Ascending aorta (tissue), 2 donors: ENCODE results near the gene ALDH5A1. TPM values are rescaled to one million over a fixed set of nuclear protein-coding genes. Genes with fewer than 3 reads are reported as not detected.

ENCODE experiments used
- DNase-seq, 2 donors: peaks; one replicate each; pipeline ENCODE4 v3.0.0-alpha.2; 2019; ENCODE audit warnings: low spot score in 2 of 2
- H3K27ac ChIP-seq, 2 donors: fragments of 200-600 bp; sonication (generic); one replicate each; pipeline ENCODE4 v1.5.1; 2016 to 2017; ENCODE audit warnings: mild to moderate bottlenecking in 1 of 2
- H3K27me3 ChIP-seq: fragments of 200-600 bp; sonication (generic); one replicate; pipeline ENCODE4 v1.5.1; 2017
- H3K36me3 ChIP-seq, 2 donors: fragments of 200-600 bp; sonication (generic); one replicate each; pipeline ENCODE4 v1.5.1; 2016
- H3K4me1 ChIP-seq, 2 donors: fragments of 200-600 bp; sonication (generic); one replicate each; pipeline ENCODE4 v1.5.1; 2016 to 2017; ENCODE audit warnings: mild to moderate bottlenecking in 1 of 2
- H3K4me3 ChIP-seq, 2 donors: fragments of 200-600 bp; sonication (generic); one replicate each; pipeline ENCODE4 v1.5.1; 2016 to 2017; ENCODE audit warnings: mild to moderate bottlenecking in 1 of 2
- H3K9me3 ChIP-seq, 2 donors: fragments of 200-600 bp; sonication (generic); one replicate each; pipeline ENCODE4 v1.5.1; 2016
- intact Hi-C: fragments of 100-400 bp; cut with DNase I; formaldehyde crosslinking; loops from one replicate; pipeline ENCODE4 v1.15.1; 2023
- total RNA-seq: library from RNA; depleted of rRNA; stranded (reverse); fragments of >200 nt; gene quantifications from one replicate; pipeline ENCODE4 v1.1.0, GENCODE V29; 2016
- TF ChIP-seq, protein P1 (sequence below), 3 experiments: fragments of 200-600 bp in 2 of 3; fragments of 450-650 bp in 1 of 3; sonication (generic) in 2 of 3; IDR thresholded peaks; one replicate each; pipeline ENCODE4 v1.5.1; 2016 to 2019; ENCODE audit warnings: antibody characterized with exemption in 3 of 3, mild to moderate bottlenecking in 1 of 3, moderate library complexity in 1 of 3

The ALDH5A1 gene
- total RNA-seq: 0.21 TPM

DNA sequence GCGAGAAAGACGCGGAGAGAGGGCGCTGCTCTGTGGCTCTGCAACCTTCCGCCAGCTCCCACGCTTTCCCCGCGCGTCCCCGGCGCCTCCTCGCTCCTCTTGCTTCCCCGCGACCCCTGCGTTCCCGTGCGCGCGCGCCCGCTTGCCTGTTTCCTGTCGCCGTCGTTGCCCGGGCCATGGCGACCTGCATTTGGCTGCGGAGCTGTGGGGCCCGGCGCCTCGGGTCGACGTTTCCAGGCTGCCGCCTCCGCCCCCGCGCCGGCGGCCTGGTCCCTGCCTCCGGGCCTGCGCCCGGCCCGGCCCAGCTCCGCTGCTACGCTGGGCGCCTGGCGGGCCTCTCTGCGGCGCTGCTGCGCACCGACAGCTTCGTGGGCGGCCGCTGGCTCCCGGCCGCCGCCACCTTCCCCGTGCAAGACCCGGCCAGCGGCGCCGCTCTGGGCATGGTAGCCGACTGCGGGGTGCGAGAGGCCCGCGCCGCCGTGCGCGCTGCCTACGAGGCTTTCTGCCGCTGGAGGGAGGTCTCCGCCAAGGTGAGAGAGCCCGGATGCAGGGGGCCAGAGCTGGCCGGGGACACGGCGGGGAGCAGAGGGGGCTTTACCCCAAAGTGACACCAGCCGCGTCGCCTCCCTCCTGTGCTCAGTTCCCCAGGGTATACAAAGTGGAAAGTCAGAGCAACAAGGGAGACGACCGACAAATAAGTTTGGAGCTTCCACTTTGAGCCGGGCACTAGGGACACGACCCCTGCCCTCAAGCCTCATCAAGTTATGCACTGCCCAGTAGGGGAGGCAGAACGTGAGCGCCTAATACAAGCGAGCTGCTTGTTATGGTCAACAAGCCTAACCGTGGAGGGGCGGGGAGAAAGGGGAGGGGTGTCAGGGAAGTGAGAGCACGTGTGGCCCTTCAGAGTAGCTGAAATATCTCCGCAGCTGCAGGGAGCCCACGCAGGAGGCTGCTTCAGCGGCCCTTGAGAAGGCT lies at the start of gene ALDH5A1:
ALDH5A1 (plus strand) TSS at position 149 of the 975 bp plus-strand sequence; CDS start at position 177, 28 bp downstream.
- Histone ChIP-seq H3K4me1 (peaks cover 0 to 9% of the 10 kb centered on the region in 2 donors), H3K36me3 (peaks cover 0 to 2% of the 10 kb centered on the region in 2 donors), H3K9me3 (no peaks in the 10 kb centered on the region), H3K27ac (peak within 1 kb of the TSS; percentile 84 to 89), H3K4me3 (peak within 1 kb of the TSS; percentile 74 to 82), H3K27me3 (no peaks in the 10 kb centered on the region)
- TF ChIP-seq, protein P1, sequence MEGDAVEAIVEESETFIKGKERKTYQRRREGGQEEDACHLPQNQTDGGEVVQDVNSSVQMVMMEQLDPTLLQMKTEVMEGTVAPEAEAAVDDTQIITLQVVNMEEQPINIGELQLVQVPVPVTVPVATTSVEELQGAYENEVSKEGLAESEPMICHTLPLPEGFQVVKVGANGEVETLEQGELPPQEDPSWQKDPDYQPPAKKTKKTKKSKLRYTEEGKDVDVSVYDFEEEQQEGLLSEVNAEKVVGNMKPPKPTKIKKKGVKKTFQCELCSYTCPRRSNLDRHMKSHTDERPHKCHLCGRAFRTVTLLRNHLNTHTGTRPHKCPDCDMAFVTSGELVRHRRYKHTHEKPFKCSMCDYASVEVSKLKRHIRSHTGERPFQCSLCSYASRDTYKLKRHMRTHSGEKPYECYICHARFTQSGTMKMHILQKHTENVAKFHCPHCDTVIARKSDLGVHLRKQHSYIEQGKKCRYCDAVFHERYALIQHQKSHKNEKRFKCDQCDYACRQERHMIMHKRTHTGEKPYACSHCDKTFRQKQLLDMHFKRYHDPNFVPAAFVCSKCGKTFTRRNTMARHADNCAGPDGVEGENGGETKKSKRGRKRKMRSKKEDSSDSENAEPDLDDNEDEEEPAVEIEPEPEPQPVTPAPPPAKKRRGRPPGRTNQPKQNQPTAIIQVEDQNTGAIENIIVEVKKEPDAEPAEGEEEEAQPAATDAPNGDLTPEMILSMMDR (IDR thresholded peaks at IDR 0.05): peak; percentile 11 to 40 (median 37)
- intact Hi-C loops: loop anchor here (5.0 kb wide), 1 partner anchor 63 kb away; no protein-coding TSS in a partner anchor
- DNase-seq: peak in 1 of 2 donors; percentile 82

DNA sequence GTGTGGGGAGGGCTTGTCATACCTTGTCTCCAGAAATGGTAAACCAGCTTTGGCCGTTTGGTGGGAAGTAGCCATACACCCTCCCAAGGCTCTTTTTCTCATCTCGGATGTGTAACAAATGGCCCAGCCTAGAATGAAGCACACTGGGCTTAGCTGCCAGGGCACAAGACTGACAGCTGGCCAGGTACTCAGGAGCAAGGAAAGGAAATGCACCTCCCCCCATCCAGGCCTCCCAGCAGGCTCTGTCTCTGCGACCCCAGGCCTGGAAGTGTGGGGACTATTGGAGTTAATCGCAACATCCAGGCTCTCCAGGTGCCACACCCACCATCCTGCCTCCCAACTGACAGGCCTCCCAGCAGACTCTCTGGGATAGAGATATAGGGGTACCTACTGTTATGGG lies 49.1 kb upstream of the ALDH5A1 start:
- no peaks in the 10 kb centered on the region for H3K9me3 ChIP-seq
- H3K4me3 ChIP-seq: no peak overlapping the region
- H3K27me3 ChIP-seq: no peaks in the 10 kb centered on the region
- no peak for DNase-seq
- TF ChIP-seq, protein P1 (IDR thresholded peaks at IDR 0.05): no peak
- intact Hi-C loops: no loop called here
- H3K27ac ChIP-seq: no peak overlapping the region
- peaks cover 5 to 11% of the 10 kb centered on the region in 2 donors for H3K36me3 ChIP-seq
- H3K4me1 ChIP-seq: no peaks in the 10 kb centered on the region

DNA sequence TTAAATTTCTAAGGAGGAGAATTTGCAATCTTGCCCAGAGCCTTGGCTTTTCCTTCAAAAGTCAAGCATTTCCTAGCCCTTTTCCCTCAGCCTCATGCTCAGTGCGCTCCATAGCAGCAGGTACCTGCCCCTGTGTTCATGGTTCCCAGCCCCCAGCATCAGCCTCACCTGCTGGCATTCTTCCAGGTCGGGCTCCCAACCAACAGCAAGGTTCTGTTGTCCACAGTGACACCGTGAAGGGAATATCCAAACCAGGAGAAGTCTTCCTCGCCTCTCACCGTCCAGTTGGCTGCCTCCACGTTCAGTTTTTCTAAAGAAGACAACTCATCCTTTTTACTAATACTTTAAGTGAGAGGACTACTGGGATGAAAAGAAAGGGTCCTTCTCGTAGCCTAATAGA lies 48.1 kb upstream of the ALDH5A1 start:
- TF ChIP-seq, protein P1 (IDR thresholded peaks at IDR 0.05): no peak
- intact Hi-C loops: no loop called here

DNA sequence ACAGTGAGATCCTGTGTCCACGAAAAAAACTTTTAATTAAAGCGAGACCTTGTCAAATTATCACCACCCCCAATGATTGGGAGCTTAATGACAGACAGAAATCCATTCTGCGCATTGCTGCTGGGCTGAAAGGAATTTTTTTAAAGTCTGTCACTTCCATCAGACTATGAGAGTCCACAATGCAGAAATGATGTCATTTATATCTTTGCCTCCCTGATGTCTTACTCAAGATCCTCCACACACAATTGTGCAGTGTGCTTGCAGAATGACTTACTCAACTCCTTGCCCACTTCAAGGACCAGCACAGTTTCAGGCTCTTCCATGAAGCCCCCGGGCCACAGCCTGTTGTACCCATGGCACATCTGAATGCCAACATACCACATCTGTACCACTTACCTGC lies 46.4 kb upstream of the ALDH5A1 start:
- TF ChIP-seq, protein P1 (IDR thresholded peaks at IDR 0.05): no peak
- Histone ChIP-seq H3K4me1 (no peaks in the 10 kb centered on the region), H3K36me3 (peaks cover 5 to 11% of the 10 kb centered on the region in 2 donors), H3K9me3 (no peaks in the 10 kb centered on the region), H3K4me3 (no peak overlapping the region), H3K27ac (no peak overlapping the region), H3K27me3 (no peaks in the 10 kb centered on the region)
- intact Hi-C loops: no loop called here
- DNase-seq: no peak

More for the DNA sequence above, 48.1 kb upstream of the ALDH5A1 start:
- Histone ChIP-seq H3K4me3 (no peak overlapping the region), H3K4me1 (no peaks in the 10 kb centered on the region), H3K36me3 (peaks cover 5 to 11% of the 10 kb centered on the region in 2 donors), H3K9me3 (no peaks in the 10 kb centered on the region), H3K27me3 (no peaks in the 10 kb centered on the region), H3K27ac (no peak overlapping the region)
- DNase-seq: no peak

DNA sequence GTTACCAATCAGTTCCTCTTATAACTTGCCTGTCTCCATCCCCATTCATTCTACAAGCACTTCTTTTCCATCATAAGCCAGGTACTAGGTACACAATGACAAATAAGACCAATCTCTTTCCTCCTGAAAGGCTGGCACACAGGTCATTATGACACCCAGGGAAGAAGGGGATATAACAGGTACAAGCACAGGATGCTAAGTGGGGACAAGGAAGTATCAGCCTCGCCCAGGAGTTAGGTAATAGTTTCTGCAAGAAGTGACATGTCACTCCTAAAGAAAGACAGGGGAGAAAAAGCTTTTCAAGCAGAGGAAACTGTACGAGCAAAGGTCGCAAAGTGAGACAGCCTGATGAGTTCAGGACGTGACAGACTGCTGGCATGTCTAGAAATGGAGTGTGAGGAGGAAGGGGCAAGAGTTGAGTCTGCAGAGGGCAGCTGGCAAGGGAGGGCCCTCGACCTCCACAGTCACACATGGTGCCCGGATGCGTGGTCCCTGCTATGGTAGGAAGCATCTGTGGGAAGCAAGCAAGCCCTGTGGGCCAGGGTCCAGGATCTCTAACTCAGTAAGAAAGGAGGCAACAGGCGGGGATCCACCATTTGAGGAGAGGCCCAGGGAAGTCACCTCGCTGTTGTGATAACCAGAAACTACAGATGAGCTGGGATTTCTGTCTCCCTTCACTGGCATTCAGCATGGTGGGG lies 45.8 kb upstream of the ALDH5A1 start:
- Histone ChIP-seq H3K4me1 (no peaks in the 10 kb centered on the region), H3K27ac (no peak overlapping the region), H3K36me3 (peaks cover 5 to 11% of the 10 kb centered on the region in 2 donors), H3K27me3 (no peaks in the 10 kb centered on the region), H3K4me3 (no peak overlapping the region), H3K9me3 (no peaks in the 10 kb centered on the region)
- no peak for DNase-seq
- intact Hi-C loops: no loop called here
- TF ChIP-seq, protein P1 (IDR thresholded peaks at IDR 0.05): no peak
